HG03520 (cell line): ENCODE data around the gene SDHA.

Experiments
- ATAC-seq: cut with Tn5 transposase; IDR thresholded peaks from one replicate; pipeline ENCODE4 v1.9.1; 2021; ENCODE audit warnings: mild to moderate bottlenecking, moderate library complexity; ENCODE audit not compliant: unreplicated experiment

The SDHA gene

DNA sequence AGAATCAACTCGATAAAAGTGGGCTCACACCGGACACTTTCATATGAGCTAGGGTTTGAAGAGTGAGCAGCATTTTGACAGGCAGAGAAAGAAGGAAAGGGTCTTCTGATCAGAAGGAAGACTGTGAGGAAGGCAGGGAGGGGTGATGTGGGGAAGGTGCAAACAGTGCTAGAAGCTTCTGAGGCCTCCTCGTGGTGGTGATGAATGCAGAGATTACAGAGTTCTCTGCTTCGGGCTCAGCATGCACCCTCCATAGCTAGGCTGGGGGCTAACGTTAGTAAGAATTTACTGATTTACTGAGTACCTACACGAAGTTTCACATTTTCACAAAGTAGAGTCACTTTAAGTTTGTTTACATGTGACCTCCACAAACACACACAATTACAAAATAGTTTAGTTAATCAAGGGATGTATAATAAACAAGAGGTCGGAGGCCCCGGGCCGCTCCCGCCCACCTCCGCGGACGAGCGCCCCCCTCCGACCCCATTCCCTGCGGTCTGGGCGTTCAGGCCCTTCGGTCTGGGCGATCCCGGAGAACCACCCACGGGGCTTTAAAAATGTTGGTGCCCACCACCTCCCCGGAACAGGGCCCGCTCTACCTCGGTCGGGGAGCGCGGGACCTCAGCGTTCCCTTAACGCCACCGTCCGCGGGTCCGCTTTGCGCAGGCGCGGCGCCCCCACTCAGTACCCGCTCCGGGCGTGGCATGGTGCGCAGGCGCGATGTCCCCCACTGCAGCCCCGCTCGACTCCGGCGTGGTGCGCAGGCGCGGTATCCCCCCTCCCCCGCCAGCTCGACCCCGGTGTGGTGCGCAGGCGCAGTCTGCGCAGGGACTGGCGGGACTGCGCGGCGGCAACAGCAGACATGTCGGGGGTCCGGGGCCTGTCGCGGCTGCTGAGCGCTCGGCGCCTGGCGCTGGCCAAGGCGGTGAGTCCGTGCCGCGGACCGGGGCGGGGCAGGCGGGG, at the start of gene SDHA, which contains the start of gene CCDC127:
Gene SDHA, plus strand, starts transcription at position 827 of the 963 bp plus-strand sequence. Its CDS starts 36 bp downstream, at position 863.
Gene CCDC127, minus strand, starts transcription at position 660 of the 963 bp plus-strand sequence. CDS start 1,304 bp downstream, outside the sequence.
- peak; percentile 78 for ATAC-seq

DNA sequence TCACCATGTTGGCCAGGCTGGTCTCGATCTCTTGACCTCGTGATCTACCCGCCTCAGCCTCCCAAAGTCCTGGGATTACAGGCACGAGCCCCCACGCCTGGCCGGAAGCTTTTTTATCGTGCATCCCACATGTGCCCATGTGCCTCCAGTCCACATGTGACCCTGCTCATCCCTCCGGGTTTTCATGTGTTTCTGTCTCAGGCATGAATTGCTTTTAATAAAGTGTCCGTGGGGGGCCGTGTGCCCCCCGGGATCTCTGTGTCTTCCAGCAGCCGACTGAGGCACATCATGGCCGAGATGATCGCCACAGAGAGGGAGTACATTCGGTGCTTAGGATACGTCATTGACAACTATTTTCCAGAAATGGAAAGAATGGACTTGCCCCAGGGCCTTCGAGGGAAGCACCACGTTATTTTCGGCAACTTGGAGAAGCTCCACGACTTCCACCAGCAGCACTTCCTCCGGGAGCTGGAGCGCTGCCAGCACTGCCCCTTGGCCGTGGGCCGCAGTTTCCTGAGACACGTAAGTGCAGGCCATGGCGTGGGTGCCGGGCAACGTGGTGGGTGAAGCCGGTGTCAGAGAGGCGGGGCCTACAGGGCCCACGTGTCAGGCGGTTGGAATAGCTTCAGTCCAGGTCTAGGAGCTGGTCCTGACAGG, 48.9 kb upstream of the SDHA start:
- no peak for ATAC-seq

DNA sequence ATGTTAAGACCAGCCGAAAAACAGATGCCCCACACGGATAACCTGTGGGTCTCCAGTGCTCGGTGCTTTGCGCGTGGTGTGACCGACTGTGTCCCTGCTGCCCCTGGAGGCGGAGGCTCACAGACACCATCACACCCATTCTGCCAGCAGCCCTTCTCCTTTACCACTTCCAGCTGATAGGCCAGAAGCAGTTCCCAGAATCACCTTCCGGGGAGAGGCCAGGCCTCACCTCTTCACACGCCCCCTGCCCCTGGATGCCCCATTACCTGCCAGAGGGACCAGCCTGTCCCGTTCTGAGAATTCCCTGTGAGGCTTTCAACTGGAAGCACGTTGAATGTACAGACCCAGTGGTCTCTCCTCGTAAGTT, 48.4 kb upstream of the SDHA start:
- no peak for ATAC-seq

DNA sequence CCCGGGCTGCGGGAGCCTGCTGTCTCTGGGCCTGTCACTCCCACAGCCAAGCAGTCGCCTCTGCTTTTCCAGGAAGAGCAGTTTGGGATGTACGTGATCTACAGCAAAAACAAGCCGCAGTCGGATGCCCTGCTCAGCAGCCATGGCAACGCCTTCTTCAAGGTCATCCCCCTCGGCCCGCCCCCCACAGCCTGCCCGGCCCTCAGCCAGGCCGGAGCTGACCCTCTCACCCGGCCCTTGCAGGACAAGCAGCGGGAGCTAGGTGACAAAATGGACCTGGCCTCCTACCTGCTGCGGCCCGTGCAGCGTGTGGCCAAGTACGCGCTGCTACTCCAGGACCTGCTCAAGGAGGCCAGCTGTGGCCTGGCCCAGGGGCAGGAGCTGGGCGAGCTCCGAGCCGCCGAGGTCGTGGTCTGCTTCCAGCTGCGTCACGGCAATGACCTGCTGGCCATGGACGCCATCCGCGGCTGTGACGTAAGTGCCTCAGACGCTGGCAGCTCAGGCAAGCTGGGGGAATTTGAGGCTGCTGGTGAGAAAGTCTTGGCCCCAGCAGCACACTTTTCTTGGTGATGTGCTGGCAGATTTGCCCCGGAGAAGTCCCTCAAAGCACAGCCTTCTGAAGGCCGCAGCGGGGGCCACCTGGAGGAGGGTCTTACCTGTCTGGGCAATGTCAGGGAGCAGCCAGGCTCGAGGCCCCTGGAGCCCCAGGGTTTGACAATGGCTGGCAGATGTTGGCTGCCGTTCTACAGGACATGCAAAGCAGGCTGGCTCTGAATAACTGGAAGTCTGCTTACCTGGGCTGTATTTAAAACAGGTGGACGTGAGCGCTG, 46.9 kb upstream of the SDHA start:
- no peak for ATAC-seq

DNA sequence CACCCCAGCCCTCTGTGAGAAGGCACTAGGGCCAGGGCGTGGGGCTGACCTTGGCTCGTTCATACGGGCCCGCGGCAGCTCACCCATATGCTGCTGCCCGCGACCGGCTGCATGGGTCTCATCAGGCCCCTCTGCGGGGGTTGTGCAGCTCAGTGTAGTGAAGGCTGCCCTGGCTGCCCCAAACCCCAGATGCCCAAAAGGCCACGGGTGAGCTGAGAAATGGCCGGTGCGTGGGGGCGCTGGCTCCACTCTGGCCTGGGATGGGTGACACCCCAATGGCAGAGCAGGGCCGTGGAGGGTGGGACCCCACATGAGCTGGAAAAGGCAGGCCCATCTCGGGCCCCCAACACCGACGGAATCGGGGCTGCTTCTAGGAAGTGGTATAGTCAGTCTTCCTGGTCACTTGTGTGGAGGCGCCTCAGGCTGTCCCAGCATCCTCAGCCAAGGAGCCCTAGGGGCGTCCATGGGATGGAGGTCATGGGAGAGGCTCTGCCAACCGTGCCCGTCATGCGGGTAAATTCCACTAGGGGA, 46.3 kb upstream of the SDHA start:
- ATAC-seq: no peak

DNA sequence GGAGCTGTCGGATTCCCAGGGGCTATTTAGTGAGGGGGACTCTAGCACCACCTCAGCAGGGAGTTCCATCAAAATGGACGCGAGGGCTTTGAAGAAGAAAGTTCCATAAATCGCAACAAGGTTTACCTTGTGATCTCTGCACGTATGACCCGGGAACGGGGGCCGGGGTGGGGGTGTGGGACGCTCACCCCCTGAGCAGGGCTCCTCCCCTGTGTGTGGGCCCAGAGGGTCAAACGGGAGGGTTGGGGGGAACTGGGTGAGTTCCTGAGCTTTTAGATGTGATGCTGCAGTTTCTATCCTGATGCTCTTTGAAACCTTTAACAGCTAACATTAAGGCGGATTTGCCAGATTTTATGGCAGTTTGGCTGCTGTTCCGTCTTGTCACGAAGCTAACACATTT, 45.7 kb upstream of the SDHA start:
- no peak for ATAC-seq

DNA sequence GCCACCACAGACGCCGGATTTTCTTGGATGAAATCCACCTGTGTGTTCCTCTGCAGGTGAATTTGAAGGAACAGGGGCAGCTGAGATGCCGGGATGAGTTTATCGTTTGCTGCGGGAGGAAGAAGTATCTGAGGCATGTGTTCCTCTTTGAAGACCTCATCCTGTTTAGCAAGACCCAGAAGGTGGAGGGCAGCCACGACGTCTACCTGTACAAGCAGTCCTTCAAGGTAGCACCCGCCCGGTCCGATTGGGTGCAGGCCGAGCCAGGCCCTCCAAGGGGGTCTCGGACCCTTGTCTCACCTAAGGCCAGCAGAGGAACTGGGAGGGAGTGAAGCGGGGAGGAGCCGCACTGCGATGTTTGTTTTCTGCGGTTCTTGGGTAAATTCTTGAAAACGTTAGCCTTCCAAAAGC, 45.3 kb upstream of the SDHA start:
- ATAC-seq: no peak

DNA sequence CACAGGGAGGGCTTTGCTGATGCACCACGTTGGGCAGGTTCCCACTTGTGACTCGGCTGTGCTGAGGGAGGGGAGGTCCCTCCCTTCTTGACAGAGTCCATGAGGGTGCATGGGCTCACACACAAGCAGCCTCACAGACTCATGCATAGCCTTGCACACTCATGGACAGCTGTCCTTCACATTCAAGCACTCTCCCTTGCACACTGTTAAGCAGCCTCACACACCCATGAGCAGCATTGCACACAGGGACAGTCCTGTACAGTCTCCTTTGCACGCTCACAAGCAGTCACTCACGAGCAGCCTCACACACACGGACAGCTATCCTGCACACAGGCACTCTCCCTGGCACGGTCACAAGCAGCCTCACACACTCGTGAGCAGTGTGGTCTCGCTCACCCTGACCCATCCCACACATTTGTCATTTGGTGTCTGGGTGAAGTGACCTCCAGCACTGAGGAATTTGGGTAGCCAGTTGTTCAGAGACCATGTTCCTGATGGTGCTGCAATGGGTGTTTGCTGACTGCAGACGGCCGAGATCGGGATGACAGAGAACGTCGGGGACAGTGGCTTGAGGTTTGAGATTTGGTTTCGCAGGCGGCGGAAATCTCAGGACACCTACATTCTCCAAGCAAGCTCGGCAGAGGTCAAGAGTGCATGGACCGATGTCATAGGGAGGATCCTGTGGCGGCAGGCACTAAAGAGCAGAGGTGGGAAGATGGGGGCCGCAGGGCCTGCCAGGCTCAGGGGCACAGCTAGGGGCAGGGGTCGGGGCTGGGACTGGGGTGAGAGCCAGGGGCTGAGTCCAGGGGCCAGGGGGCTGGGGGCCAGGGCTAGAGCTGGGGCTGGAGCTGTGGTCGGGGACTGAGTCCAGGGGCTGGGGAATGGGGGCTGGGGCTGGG, 44.5 kb upstream of the SDHA start:
- ATAC-seq: no peak

DNA sequence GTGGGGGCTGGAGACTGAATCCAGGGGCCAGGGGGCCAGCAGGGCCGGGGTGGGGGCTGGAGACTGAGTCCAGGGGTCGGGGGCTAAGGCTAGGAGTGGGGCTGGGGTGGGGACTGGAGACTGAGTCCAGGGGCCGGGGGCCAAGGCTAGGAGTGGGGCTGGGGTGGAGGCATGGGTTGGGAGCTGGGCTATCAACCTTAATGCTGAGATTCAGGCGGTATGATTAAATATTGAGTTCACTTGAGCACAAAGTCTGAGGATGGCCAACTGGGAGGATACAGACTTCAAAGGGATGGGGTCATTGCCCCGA, 43.9 kb upstream of the SDHA start:
- no peak for ATAC-seq

DNA sequence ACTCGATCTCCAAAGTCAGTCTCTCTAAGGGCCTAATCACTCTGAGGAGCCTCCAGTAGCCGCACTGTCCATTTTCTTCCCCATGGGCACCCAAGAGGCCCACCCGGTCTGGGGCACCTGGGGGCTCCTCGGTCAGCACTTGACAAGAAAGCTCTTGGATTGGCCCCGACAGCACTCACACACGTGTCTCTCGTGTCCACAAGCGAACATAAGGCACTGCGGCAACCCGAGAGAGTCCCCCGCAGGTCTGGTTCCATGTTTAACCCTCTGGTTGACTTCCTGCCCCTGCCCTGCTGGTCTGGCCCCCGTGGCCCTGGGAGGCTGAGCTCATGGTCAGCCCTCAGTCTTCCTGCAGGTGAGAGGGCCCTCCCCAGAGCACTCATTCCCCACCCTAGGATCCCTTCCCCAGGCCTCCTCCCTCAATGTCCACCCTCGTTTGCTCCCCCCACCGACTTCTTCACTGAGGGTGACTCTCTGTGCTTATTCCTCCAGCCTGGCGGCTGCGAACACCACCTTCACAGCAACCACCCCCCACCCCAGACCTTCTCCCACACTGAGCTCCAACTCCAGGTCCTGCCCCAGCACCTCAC, 43.1 kb upstream of the SDHA start:
- no peak for ATAC-seq

DNA sequence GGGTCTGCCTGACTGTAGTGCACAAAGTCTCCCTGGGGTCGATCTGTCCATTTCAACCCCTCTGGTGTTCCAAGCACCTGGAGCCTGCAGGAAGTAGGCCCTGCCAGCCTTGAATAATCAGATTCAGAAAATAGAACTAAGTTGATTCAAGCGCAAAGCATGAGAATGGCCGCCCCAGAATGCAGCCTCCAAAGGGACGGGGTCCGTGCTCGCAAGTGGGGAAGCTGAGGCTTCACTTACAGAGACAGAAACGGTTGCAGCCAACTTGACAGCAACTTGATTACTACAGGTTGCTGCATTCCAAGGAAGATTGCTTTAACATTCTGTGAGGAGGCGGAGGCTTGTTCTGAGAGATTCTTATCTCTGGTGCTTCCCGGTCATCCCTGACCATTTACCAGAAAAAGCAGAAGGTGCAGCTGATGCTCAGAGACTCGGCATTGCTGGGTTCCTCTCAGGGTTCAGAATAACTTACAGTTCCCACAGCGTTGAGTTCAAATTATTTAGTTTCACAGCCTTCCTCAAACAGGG, 41.8 kb upstream of the SDHA start:
- no peak for ATAC-seq

DNA sequence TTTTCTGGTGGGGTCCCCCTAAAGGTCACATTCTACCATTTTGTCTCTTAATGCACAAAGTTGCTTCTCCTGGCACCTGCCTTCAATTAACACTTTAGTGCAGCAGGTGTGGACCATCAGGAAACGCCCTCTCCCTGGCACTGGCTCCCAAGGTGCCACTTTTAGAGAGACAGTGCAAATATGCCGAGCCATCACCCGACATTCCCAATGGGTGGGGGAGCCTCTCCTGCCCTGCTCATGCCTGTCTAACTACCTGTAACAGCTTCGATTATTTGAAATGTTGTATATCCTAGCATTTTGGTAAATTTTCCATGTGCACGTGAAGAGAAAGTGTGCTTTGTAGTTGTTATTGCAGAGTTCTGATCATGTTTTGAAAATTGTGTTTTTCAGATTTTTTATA, 40.0 kb upstream of the SDHA start:
- ATAC-seq: no peak

DNA sequence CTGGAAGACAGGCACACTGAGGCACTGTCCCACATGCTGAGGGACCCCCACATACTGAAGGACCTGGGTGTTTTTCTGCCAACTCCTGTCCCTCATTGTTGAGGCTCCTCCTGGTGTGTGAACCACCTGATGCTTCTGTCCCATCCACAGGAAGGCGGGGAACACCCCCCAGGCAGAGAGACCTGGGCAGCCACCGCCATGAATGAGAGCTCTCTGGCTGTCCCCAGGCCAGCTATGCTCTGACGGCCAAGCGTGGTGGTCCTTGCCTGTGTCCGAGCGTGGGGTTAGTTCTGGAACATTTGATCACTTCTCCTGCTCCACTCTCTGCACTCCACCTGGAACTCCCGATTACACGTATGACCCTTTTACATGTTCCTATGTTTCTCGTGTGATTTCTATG, 38.7 kb upstream of the SDHA start:
- ATAC-seq: no peak

DNA sequence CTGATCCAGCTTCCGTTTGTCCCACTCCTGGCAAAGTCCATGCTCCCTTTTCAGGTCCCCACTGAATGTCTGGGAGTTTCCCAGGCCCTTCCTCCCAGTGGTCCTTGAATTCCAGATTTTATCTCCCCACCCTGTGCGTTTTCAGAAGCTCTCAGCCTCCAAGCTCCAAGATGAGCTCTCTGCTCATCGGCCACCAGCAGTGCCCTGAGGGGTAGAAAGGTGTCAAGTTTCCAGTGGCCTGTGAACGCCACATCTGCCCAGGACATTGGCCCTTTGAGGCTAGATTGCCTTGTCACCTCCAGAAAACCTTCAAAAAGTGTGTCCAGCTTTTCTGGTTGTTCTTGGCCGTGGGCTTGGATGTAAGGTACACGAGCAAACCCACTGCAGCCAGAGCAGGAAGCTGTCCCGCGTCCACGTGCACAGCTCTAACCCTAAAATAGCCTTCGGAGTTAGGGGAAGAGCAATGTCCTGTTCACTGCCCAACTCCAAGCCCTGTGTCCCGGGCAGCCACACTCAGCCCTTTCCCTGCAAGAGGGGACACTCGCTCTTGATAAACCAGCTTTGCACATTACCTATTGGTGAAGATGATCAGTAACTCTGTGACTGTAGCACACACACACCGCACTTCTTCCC, 37.7 kb upstream of the SDHA start:
- no peak for ATAC-seq

DNA sequence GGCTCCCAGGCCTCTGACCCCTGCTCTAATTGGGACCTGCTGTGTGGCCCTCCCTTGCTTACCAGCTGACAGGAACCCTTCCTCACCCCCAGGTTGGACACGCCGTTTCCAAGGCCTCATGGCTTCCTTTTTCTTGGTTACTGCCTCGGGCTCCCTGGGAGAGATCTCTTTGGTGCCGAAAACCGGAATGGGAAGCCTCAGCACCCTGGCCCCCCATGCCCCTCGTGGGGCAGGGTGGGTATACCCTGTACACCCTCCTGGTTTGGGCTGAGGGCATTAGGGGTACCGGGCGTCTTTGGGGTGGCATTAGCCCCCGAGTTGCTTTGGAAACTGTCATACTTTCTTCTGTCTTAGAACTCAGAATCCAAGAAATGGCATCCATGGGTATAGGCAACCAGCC, 37.0 kb upstream of the SDHA start:
- ATAC-seq: no peak

DNA sequence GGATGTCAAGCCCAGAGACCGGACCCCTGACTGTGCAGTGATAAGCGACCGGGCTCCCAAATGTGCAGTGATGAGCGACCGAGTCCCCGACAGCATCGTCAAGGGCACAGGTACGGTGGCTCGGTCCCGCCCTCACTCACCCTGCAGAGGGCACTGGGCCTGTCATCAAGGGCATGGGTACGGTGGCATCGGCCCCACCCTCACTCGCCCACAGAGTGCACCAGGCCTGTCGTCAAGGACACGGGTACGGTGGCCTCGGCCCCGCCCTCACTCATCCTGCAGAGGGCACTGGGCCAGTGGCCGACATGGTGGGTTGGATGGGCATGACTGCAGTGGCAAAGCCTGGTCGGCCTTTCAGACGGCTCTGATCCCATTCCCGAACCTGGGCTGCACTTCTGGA, 36.6 kb upstream of the SDHA start:
- ATAC-seq: no peak

DNA sequence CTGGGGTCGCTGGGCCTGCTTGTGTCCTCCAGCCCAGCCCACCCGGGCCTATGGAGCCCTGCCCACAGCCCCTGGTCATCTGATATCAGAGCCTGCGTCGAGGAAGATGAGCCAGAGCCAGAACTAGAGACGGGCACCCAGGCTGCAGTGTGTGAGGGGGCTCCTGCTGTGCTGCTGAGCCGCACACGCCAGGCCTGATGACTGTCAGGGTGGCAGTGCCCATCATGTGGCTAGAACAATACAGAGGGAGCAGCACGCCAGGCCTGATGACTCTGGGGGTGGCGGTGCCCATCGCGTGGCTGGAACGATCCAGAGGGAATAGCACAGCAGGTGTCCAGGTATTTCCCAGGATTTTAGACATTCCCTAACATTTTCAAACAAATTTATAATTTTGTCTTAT, 36.0 kb upstream of the SDHA start:
- ATAC-seq: no peak

DNA sequence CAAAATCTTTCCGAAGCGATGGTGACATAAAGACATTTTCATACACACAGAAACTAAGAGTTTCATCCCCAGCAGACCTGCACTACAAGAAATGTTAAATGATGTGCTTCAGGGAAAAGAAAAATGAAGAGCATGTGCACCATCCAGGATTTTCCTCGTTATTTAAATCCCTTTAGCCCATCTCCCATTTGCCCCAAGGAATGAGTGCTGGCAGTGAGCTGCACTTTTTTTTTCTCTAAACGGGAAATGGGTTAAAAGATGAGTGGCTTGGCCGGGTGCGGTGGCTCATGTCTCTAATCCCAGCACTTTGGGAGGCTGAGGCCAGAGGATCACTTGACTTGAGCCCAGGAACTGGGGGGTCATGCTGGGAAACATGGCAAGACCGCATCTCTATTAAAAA, 33.6 kb upstream of the SDHA start:
- no peak for ATAC-seq
